Mesodermal cell (in vitro differentiated cells): ENCODE results near the gene SCAND1.

Experiments used
- H3K27ac ChIP-seq: 2 replicates; pipeline ENCODE4 v1.7.0; 2013; ENCODE audit warnings: mild to moderate bottlenecking, low read depth, low read length, moderate library complexity; ENCODE audit not compliant: severe bottlenecking
- H3K36me3 ChIP-seq: 2 replicates; pipeline ENCODE4 v1.7.1; 2013; ENCODE audit warnings: mild to moderate bottlenecking, low read length, moderate library complexity; ENCODE audit not compliant: control insufficient read depth, insufficient read depth
- H3K4me1 ChIP-seq: one replicate; pipeline ENCODE4 v1.7.1; 2013; ENCODE audit warnings: mild to moderate bottlenecking, low read length; ENCODE audit not compliant: insufficient read depth, control insufficient read depth, poor library complexity, severe bottlenecking
- H3K4me3 ChIP-seq: 2 replicates; pipeline ENCODE4 v1.7.0; 2013; ENCODE audit warnings: low read length, control low read depth, mild to moderate bottlenecking; ENCODE audit not compliant: insufficient read depth, poor library complexity, severe bottlenecking; ENCODE audit errors: extremely low read depth
- H3K9me3 ChIP-seq: 2 replicates; pipeline ENCODE4 v1.7.1; 2013; ENCODE audit warnings: mild to moderate bottlenecking, low read length, moderate library complexity; ENCODE audit not compliant: control insufficient read depth
- WGBS, 2 experiments: methylation state at CpG; one replicate each; pipeline ENCODE4 v1.1.5; 2013; ENCODE audit warnings: missing lambda C conversion rate in 2 of 2; ENCODE audit not compliant: insufficient coverage in 2 of 2; 5-methylcytosine and 5-hydroxymethylcytosine counted together

SCAND1 gene

DNA sequence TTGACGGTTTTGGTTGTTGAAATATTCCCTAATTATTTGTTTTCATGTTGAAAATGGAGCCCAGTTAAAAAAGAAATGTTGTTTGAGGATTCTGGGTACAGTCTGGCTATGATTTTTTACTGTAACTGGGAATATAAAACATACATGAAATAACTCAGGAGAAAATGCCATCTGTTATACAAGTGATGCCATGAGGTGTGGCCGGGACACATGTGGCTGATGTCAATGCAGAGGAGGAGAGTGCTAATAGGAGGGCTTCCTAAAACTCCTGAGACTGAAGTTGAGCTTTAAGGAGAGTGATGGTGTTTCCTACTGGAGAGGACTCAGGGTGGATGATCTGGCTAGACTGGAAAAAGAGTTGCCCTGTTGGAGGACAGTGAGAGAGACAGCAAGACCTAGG, 12.7 kb downstream of the SCAND1 start:
- H3K4me3 ChIP-seq = no peak overlapping the region
- no peak overlapping the region for H3K27ac ChIP-seq
- peaks cover 70% of the 10 kb centered on the region for H3K36me3 ChIP-seq
- WGBS, 2 experiments = 100% methylated on average over 1 to 2 of the region's 2 CpGs
- H3K4me1 ChIP-seq = no peaks in the 10 kb centered on the region
- H3K9me3 ChIP-seq = no peaks in the 10 kb centered on the region

DNA sequence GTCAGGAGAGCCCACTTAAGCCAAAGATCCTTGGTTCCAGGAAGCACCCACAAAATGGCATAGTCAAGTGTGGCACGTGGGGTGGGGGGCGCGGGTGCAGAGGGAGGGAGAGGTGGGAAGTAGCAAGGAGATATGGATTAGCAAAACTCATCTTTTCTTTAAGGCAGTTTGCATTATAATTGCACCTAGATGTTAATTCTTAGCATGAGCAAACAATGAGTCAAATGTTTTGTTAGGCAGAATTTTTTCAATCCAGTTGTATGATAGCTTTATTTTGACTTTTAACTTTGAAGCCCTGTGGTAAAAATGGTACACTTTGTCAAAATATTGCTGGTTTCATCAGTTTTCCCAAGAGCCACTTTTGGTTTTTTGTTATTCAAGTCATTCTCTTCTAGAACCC, 15.0 kb downstream of the SCAND1 start:
- H3K27ac ChIP-seq = no peak overlapping the region
- H3K4me1 ChIP-seq = no peaks in the 10 kb centered on the region
- WGBS, 2 experiments = no CpG with 5 or more reads among the region's 3 CpGs
- no peak overlapping the region for H3K4me3 ChIP-seq
- peaks cover 75% of the 10 kb centered on the region for H3K36me3 ChIP-seq
- no peaks in the 10 kb centered on the region for H3K9me3 ChIP-seq

DNA sequence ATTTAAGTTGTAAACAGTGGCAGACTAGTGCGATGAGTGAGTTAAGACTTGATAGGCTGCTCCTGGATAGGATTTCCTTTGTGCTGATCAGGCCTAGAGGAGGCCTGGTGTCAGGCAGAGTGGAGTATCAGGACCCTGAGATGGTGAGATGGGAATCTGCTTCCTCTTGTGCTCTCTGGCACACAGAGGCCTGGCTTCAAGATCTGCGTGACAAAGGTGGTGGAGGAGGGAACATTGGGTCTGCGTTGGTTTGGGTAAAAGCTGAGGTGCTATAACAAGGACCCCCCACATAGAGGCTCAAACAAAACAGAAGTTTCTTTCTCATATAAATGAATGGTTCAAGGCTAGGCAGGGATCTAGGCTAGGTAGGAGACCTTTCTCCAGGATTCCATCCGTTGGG, 20.3 kb downstream of the SCAND1 start:
- WGBS, 2 experiments = 72 to 83% methylated on average over 2 of the region's 4 CpGs
- H3K4me3 ChIP-seq = no peak overlapping the region
- no peaks in the 10 kb centered on the region for H3K4me1 ChIP-seq
- no peaks in the 10 kb centered on the region for H3K9me3 ChIP-seq
- H3K36me3 ChIP-seq = peaks cover 57% of the 10 kb centered on the region
- no peak overlapping the region for H3K27ac ChIP-seq

DNA sequence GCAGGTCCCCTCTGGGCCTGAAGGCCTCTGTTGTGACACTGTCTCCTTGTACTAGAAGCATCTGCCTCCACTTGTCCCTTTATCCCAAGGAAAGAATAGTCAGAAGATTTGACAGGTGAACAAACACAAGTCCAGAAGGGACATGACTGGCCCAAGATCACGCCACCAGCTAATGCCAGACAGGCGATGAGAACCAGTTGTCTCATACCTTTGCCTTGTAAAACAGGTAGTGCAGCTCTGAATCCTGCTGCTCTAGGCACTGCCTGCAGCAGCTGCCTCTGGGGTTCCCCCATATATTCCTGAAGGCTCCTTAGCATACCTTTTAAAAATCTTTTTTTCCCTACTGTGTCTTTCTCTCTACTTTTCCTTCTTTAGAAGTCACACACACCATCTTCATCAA, 25.0 kb downstream of the SCAND1 start:
- Histone ChIP-seq H3K36me3 (peaks cover 51% of the 10 kb centered on the region), H3K27ac (no peak overlapping the region), H3K4me1 (no peaks in the 10 kb centered on the region), H3K9me3 (no peaks in the 10 kb centered on the region), H3K4me3 (no peak overlapping the region)
- WGBS, 2 experiments = 98 to 100% methylated on average over 2 of the region's 2 CpGs

DNA sequence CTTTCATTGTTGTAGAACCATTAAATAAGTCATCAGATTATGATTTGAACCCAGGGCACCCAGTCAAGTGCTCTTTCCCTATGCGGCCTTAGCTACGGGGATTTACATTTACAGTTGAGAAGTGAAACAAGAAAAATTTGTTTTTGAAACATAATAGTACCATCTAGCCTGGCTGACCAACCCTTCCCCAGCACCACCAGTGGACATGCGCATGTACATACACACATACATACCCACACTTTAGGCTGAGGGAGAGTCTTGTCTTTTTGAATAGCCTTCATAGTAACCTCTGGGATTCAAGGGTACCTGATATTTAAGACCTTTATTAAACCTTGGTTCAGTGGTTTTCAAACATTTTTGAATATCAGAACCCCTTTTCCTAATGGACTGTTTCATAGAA, 33.8 kb downstream of the SCAND1 start:
- Histone ChIP-seq H3K36me3 (peaks cover 66% of the 10 kb centered on the region), H3K4me1 (no peaks in the 10 kb centered on the region), H3K27ac (no peak overlapping the region), H3K4me3 (no peak overlapping the region), H3K9me3 (no peaks in the 10 kb centered on the region)
- WGBS, 2 experiments = no CpG with 5 or more reads among the region's 3 CpGs

DNA sequence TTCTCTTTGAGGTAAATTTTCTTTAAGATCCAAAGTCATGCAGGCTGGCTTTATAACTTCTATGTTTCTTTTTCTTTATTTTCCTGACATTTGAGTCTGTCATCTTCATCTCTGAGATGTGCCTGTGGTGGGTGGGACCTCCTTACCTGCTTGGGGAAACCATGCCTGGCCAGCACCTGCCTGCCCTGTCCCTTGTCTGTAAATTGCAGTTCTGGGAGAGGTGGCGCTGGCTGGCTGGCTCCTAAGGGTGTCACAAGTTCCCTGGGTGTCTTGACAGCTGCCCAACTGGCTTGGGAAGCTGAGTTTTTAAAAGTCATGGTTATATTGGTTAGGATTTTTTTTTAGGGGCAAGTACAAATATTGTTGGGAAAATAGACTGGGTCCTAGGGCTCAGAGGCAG, 36.3 kb downstream of the SCAND1 start:
- Histone ChIP-seq H3K36me3 (peaks cover 81% of the 10 kb centered on the region), H3K9me3 (no peaks in the 10 kb centered on the region), H3K4me3 (no peak overlapping the region), H3K27ac (no peak overlapping the region), H3K4me1 (no peaks in the 10 kb centered on the region)
- 100% methylated on average over 1 of the region's 1 CpG; no CpG with 5 or more reads in 1 of the 2 experiments for WGBS, 2 experiments

DNA sequence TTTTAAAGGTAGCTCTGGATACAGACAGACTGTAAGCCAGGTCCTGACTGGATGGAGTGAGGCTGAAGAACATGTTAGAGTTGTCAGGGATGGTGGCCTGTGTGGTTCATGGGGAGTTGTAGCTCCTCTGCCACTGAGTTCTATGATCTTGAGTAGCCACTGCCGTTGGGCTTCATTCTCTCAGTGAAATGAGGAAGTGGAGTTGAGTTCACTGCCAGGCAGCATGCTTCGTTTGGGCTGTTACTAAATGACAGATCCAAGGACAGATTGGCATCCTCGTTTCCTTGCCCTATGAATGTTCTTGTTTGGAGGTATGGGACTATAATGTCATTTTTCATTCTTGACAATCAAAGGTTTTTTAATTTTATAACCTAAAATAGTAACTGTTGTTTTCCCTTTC, 37.2 kb downstream of the SCAND1 start:
- Histone ChIP-seq H3K27ac (no peak overlapping the region), H3K4me3 (no peak overlapping the region), H3K4me1 (no peaks in the 10 kb centered on the region), H3K9me3 (no peaks in the 10 kb centered on the region), H3K36me3 (peaks cover 85% of the 10 kb centered on the region)
- 83 to 100% methylated on average over 1 to 2 of the region's 3 CpGs for WGBS, 2 experiments

DNA sequence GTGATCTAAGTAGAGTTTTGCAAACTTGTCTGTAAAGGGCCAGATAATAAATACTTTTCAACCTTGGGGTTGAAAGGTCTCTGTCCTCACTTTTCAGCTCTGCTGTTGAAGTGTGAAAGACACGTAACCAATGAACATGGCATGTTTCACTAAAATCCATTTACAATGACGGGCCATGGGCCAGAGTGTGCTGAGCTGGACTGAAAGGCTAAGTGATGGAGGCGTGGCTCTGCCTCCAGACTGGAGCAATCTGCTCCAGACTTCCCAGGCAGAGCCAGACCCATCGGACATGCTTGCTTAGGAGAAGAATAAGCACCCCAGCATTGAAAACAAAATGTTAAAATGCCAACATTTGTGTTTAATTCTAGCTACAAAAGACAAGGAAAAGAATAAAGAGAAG, 41.4 kb downstream of the SCAND1 start:
- Histone ChIP-seq H3K4me3 (no peak overlapping the region), H3K36me3 (peaks cover 77% of the 10 kb centered on the region), H3K27ac (no peak overlapping the region), H3K9me3 (no peaks in the 10 kb centered on the region), H3K4me1 (no peaks in the 10 kb centered on the region)
- WGBS, 2 experiments = 83 to 92% methylated on average over 1 to 3 of the region's 4 CpGs

DNA sequence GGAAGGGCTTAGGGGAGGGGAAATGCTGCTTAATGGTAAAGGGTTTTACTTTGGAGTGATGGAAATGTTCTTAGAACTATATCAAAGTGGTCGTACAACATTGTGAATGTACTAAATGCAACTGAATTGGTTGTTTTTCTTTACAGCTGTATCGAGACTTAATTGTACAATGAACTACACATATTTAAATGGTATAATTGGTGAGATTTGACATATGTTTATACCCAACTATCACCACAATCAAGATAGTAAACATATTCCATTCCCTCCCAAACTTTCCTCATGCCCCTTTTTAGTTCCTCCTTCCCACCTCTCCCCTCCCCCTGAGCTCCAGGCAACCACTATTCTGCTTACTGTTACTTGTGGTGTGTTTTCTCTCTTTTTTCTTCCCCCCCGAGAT, 44.0 kb downstream of the SCAND1 start:
- H3K4me1 ChIP-seq = no peaks in the 10 kb centered on the region
- H3K36me3 ChIP-seq = peaks cover 73% of the 10 kb centered on the region
- no peak overlapping the region for H3K27ac ChIP-seq
- no peaks in the 10 kb centered on the region for H3K9me3 ChIP-seq
- WGBS, 2 experiments = 100% methylated on average over 1 of the region's 3 CpGs; no CpG with 5 or more reads in 1 of the 2 experiments
- H3K4me3 ChIP-seq = no peak overlapping the region

DNA sequence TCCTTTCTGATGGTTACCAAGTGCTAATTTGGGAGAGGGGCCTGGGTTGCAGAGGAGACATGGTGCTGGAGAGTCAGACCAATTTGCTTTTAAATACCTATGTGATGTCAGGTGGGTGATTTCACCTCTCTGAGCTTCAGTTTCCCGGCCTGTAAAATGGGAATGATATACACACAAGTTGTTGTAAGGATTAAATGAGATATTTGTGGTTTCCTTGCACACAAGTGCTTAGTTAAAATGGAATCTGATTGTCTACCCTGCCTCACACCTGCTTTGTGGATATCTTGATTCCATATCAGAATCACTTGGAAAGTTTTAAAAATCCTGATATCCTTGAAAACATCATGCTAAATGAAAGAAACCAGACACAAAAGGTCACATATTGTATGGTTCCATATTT, 44.5 kb downstream of the SCAND1 start:
- Histone ChIP-seq H3K27ac (no peak overlapping the region), H3K9me3 (no peaks in the 10 kb centered on the region), H3K36me3 (peaks cover 75% of the 10 kb centered on the region), H3K4me3 (no peak overlapping the region), H3K4me1 (no peaks in the 10 kb centered on the region)
- WGBS, 2 experiments = 75% methylated on average over 1 of the region's 1 CpG; no CpG with 5 or more reads in 1 of the 2 experiments

DNA sequence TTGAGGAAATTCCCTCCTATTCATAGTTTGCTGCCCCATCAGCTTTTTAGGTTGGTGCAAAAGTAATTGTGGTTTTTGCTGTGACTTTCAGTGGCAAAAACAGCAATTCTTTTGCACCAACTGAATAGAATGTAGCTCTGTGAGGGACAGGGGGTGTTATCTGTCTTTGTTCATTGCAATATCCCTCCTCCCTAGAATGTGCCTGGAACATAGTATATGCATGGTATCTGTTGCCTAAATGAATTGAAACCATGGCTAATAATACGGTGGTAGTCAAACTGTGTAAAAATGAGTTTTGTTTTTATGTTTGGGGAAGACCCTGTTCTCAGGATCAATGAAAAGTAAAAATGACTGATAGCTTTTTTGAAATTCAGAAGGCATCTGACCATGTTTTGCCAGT, 45.1 kb downstream of the SCAND1 start:
- H3K4me3 ChIP-seq = no peak overlapping the region
- WGBS, 2 experiments = 92 to 100% methylated on average over 1 of the region's 1 CpG
- no peaks in the 10 kb centered on the region for H3K9me3 ChIP-seq
- H3K27ac ChIP-seq = no peak overlapping the region
- no peaks in the 10 kb centered on the region for H3K4me1 ChIP-seq
- H3K36me3 ChIP-seq = peaks cover 72% of the 10 kb centered on the region

DNA sequence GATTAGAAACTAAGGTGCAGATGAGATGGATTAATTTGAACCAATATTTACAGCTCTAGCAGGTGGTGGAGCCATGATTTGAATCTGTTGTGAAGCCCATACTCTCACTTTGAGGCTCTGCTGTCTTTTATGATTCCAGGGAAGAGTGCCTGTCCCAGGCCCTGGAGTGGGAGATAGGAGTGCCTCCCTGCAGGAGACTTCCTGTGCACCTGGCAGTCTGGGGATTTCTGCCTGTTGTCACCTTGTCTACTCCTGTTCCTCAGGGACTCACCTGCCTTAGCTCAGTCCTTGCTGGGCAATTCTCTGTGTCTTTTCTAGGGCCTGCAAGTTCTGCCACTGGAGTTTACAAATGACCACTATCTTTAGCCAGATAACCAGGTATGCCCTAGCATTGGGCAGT, 46.3 kb downstream of the SCAND1 start:
- Histone ChIP-seq H3K9me3 (no peaks in the 10 kb centered on the region), H3K4me1 (no peaks in the 10 kb centered on the region), H3K4me3 (no peak overlapping the region), H3K36me3 (peaks cover 68% of the 10 kb centered on the region), H3K27ac (no peak overlapping the region)
